ENCODE results near the gene RPL10.

Gene RPL10

GRCh38 chrX:154354516-154354915 is 43.7 kb upstream of the RPL10 start:
- TF ChIP-seq CTCF (IDR thresholded peaks at IDR 0.05; ENCODE audit: unreplicated experiment in 3 of 3) = no peak
- Mint-ChIP-seq H3K36me3 (ENCODE audit: low read depth) (peaks cover 15% of the 10 kb centered on the region), H3K27me3 (ENCODE audit: low read depth) (no peaks in the 10 kb centered on the region), H3K4me1 (no peaks in the 10 kb centered on the region), H3K27ac (no peak overlapping the region), H3K4me3 (no peak overlapping the region), H3K9me3 (peaks cover 5% of the 10 kb centered on the region)

GRCh38 chrX:154355094-154355775 is 42.9 kb upstream of the RPL10 start:
- Mint-ChIP-seq H3K27ac (no peak overlapping the region), H3K27me3 (ENCODE audit: low read depth) (no peaks in the 10 kb centered on the region), H3K4me3 (no peak overlapping the region), H3K9me3 (peaks cover 5% of the 10 kb centered on the region), H3K4me1 (no peaks in the 10 kb centered on the region), H3K36me3 (ENCODE audit: low read depth) (peaks cover 15% of the 10 kb centered on the region)
- no peak for TF ChIP-seq CTCF (IDR thresholded peaks at IDR 0.05; ENCODE audit: unreplicated experiment in 3 of 3)

- Mint-ChIP-seq H3K36me3 (ENCODE audit: low read depth) (peaks cover 18% of the 10 kb centered on the region), H3K27me3 (ENCODE audit: low read depth) (no peaks in the 10 kb centered on the region), H3K4me1 (no peaks in the 10 kb centered on the region), H3K27ac (no peak overlapping the region), H3K9me3 (peaks cover 5% of the 10 kb centered on the region), H3K4me3 (no peak overlapping the region)
- TF ChIP-seq CTCF (IDR thresholded peaks at IDR 0.05; ENCODE audit: unreplicated experiment in 3 of 3) = no peak
Observed at GRCh38 chrX:154355776-154356140, 42.4 kb upstream of the RPL10 start.

GRCh38 chrX:154356596-154356995 is 41.6 kb upstream of the RPL10 start:
- Mint-ChIP-seq H3K9me3 (peaks cover 5% of the 10 kb centered on the region), H3K4me3 (no peak overlapping the region), H3K4me1 (no peaks in the 10 kb centered on the region), H3K36me3 (ENCODE audit: low read depth) (peaks cover 18% of the 10 kb centered on the region), H3K27me3 (ENCODE audit: low read depth) (no peaks in the 10 kb centered on the region), H3K27ac (no peak overlapping the region)
- TF ChIP-seq CTCF (IDR thresholded peaks at IDR 0.05; ENCODE audit: unreplicated experiment in 3 of 3) = no peak

- Mint-ChIP-seq H3K27me3 (ENCODE audit: low read depth) (no peaks in the 10 kb centered on the region), H3K27ac (no peak overlapping the region), H3K4me3 (no peak overlapping the region), H3K36me3 (ENCODE audit: low read depth) (peaks cover 18% of the 10 kb centered on the region), H3K4me1 (no peaks in the 10 kb centered on the region), H3K9me3 (peaks cover 5% of the 10 kb centered on the region)
- no peak for TF ChIP-seq CTCF (IDR thresholded peaks at IDR 0.05; ENCODE audit: unreplicated experiment in 3 of 3)
Observed at GRCh38 chrX:154357205-154357604, 41.0 kb upstream of the RPL10 start.

GRCh38 chrX:154358011-154358410 is 40.2 kb upstream of the RPL10 start:
- no peaks in the 10 kb centered on the region for H3K27me3 Mint-ChIP-seq (ENCODE audit: low read depth)
- no peaks in the 10 kb centered on the region for H3K4me1 Mint-ChIP-seq
- peaks cover 23% of the 10 kb centered on the region for H3K36me3 Mint-ChIP-seq (ENCODE audit: low read depth)
- no peak overlapping the region for H3K27ac Mint-ChIP-seq
- peaks cover 5% of the 10 kb centered on the region for H3K9me3 Mint-ChIP-seq
- H3K4me3 Mint-ChIP-seq = no peak overlapping the region
- TF ChIP-seq CTCF (IDR thresholded peaks at IDR 0.05; ENCODE audit: unreplicated experiment in 3 of 3) = no peak

Data from nephron (organoid).